Fibroblast of skin of left biceps (primary cell): ENCODE data around the gene LRRC47.

Experiments
- DNase-seq, 2 experiments: peaks; one replicate each; pipeline ENCODE4 v3.0.0-alpha.2; 2013; ENCODE audit warnings: low read depth in 2 of 2

Gene LRRC47

DNA sequence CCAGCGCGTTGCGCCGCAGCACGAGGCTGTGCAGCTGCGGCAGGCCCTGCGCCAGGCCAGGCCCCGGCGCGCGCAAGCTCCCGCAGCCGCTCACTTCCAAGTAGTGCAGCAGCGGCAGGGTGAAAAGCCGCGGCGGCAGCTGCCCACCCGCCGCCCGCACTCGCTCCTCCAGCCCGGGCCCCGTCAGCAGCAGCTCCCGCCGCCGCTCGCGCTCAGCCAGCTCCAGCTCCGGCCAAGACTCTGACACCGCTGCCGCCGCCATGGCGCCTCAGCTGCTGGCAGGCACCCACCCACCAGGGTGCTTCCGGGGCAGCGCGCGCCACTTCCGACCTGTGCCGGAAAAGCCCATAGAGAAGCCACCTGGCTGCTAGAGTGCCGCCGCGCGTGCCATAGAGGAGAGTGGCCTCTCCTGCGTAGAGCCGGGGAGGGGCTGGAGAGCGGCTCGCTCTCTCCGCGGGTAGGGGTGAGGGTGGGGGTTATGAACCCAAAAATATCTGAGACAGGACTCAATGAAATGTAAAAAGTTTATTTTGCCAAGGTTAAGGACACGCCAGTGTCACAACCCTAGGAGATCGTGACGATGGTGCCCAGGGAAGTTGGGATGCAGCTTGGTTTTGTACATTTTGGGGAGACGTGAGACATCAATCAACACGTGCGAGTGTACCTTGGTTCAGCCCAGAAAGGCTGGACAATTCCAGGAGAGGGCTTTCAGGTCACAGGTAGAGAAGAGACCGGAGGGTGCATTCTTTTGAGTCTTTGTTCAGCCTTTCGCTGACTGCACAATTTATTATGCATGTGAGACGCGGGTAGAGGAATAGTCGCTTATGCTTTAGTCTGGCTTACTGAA lies at the start of gene LRRC47:
TSS of gene LRRC47 (minus strand) at position 284 of the 847 bp plus-strand sequence. CDS start at position 262, 22 bp downstream.
- peak; percentile 65 to 70 for DNase-seq

DNA sequence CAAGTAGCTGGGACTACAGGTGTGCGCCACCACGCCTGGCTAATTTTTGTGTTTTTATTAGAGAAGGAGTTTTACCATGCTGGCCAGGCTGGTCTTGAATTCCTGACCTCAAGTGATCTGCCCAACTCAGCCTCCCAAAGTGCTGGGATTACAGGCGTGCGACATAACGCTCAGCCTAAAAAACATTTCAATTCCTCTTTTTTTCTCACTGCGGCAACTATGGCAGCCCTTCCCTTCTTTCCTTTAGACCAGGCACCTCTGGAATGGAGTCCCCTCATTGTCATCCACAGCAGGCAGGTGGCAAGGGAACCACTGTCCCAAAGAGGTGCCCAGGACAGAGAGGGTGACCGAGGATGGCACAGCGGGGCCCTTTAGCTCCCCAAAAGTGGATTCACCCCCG lies 46.6 kb upstream of the LRRC47 start:
- no peak for DNase-seq

DNA sequence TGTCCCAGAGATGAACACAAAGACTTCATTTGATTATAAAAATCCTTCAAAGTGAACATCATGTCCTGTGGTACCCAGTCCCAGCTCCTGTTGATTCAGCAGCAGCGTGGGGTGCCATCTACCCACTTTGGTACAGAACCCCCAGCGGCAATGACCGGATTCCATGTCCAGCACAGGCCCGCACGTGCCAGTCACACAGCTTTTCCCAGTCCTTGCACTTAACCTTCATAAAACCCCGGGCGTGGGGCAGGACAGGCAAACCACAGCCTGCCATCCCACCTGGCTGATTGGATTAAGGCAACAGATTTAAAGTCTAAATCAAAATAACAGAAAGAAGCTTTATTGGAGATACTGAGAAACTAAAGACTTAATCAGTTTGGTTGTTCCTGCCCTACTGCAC lies 45.2 kb upstream of the LRRC47 start:
- DNase-seq = no peak

- no peak for DNase-seq
These were observed 42.5 kb upstream of the LRRC47 start for GRCh38 chr1:3838788-3839187.

- DNase-seq = no peak
These were observed 41.4 kb upstream of the LRRC47 start for GRCh38 chr1:3837685-3838084.

- no peak for DNase-seq
These were observed 40.9 kb upstream of the LRRC47 start for GRCh38 chr1:3837200-3837599.

DNA sequence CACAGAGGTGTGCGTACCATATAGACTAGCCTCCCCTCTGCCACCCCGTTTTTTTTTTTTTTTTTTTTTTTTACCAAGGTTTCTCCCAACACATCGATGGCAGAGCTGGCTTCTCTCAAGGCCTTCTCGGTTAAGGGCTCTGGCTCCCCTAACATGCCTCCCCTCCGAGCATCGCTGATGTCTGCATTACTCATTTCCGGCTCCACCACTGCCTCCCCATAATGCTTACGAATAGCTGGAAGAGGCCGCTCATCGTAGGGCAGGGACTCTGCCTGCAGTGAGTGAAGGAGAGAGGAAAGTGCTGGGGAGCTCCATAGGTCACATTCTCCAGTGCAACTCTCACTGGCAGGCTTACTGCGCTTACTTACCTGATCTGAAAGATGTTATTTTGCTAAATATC lies 40.1 kb upstream of the LRRC47 start:
- no peak for DNase-seq

DNA sequence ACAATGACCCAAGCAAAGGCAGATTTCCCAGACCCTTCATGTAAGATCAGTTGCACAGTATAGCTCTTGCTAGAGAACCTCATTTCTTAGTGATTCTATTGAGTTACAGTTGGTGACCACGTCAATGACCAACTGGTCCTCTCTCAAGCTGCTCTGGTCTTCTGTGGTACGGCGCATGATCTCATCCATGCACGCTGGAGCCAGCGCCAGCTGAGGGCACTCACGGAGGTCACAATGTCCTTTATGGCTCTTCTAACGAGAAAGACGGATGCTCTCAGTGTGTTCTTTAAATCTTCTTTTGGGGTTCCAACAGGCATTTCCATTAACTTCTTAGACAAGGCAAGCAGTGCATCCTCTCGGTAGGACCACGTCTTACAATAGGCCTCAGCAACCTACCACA lies 38.4 kb upstream of the LRRC47 start:
- DNase-seq = no peak

- peak in 1 of 2 experiments; percentile 7 for DNase-seq
These were observed 35.4 kb upstream of the LRRC47 start for GRCh38 chr1:3831689-3832088.

DNA sequence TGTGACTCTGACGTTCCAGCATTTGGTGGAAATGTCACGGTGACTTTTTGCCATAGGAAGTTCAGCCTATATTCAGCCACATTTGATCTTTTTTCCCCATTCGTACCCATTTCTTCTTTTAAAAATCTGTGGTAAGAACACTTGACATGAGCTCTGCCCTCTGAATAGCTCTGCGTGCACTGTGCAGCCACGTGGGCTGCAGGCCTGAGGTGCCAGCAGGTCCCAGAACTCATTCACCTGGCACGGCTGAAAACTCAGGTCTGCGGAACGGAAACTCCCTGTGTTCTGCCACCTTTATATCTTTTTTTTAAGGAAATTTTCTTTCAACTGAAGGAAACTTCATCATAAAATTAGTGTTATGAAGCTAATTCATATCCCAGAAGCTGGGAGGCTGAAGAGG lies 32.1 kb upstream of the LRRC47 start:
- DNase-seq = no peak

GRCh38 chr1:3827813-3828307 lies 31.6 kb upstream of the LRRC47 start:
- no peak for DNase-seq

DNA sequence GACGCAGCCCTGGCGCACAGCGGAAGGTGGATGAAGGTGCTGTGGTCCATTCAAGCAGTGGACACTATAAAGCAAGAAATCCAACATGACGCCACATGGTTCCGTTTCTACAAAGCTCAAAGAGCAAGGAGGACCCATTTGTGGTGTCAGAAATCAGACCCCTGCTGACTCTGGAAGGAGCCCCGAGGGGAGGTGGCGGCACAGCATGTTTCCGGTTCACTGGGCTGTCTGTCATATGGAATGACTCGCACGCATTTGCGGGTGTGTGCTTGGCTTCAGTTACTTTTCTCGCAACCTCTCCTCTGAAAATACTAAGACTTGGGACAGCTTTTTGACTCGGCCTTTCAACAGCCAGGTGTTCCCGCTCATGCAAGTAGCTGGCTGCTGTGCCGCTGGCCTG lies 29.1 kb upstream of the LRRC47 start:
- no peak for DNase-seq

- no peak for DNase-seq
These were observed 28.4 kb upstream of the LRRC47 start for GRCh38 chr1:3824650-3825049.

- no peak for DNase-seq
These were observed 26.1 kb upstream of the LRRC47 start for GRCh38 chr1:3822421-3822820.

DNA sequence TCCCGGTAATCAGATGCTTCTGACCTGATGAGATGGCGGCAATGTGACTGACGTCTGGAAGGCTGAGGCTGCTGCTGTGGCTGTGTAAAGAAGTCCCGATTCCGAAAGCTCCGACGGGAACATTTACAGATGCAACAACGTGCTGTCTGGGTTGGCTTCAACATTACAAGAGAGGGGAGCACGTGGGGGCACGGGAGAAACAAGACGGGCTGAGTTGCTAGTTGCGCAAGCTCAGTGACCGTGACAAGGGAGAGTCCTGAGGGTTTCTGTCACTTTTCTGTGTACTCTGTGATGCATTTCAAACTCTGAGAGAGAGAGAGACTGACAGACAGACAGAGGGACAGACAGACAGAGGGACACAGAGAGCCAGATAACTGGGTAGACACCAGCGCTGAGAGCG lies 25.6 kb upstream of the LRRC47 start:
- DNase-seq = no peak

- DNase-seq = no peak
These were observed 25.1 kb upstream of the LRRC47 start for GRCh38 chr1:3821447-3821846.

- no peak for DNase-seq
These were observed 24.7 kb upstream of the LRRC47 start for GRCh38 chr1:3821004-3821403.

DNA sequence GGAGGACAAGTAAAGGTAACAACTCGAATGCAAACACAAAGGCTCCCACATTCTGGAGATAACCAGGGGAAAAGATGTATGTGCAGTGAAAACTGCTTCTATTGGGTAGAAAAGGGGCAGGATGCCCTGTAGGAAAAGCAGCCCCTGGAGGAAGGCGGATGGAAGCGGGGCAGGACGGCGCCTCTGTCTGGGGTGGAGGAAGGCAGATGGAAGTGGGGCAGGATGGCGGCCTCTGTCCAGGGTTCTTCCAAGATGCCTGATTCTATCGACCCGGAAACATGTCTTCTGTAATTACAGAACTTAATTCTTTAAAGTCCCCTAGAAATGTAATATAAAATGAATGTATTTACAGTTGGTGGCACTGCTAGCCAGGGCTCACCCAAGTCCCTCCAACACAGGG lies 24.0 kb upstream of the LRRC47 start:
- DNase-seq = no peak

GRCh38 chr1:3819771-3820200 lies 23.5 kb upstream of the LRRC47 start:
- no peak for DNase-seq

GRCh38 chr1:3817821-3818597 lies 21.7 kb upstream of the LRRC47 start:
- DNase-seq = no peak

DNA sequence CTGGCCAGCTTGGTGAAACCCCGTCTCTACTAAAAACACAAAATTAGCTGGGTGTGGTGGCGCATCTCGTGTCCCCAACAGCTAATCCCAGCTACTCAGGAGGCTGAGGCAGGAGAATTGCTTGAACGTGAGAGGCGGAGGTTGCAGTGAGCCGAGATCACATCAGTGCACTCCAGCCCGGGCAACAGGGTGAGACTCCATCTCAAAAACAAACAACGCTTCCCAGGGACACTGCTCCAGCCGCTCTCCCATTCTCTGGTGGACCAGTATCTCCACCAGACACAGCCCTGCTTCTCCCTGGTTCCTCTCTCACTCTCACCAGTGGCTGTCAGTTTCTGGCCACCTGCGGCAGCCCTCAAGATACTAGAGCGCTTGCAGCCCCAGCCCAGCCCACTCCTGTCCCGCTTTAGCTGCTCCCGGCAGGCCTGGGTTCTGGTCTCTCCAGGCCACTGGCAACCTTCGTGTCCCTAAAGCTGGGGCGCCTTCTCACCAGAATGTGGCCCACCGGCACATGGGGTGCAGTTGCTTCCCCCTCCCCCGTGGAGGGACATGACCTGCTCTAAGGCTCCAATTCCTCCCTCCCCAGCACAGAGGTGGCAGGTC lies 20.9 kb upstream of the LRRC47 start:
- DNase-seq = no peak

DNA sequence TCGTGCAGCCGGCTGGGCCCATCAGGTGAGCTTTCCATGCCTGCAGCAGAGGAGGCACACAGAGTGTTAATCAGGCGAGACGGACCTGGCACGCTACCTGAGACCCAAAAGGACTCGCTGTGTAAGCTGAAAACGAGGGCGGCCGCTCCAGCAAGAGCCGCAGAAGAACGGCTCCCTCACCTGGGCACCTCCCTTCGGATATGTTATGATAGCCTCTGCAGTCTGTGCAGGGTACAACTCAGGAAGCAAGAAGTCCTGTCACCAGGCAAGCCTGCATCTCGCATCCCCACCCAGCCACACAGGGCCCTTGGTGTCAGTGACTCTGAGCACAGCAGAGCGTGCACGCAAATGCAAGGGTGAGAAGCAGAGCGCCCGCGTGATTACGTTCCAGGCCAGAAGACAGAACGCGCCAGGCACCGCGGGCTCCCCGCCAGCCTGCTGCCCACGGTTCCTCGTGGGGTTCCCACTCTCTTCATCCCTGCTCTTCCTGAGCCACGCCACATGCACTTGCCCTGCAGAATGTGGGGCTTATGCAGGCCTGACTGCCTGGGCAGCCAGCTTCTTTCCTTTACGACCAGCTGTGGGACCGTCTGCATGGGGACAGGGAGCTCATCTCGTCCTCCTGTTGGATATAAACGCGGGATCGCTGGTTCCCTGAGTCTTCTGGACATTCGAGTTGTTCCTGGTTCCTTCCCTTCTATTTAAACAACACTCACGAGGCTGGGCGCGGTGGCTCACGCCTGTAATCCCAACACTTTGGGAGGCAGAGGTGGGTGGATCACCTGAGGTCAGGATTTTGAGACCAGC lies 20.2 kb upstream of the LRRC47 start:
- DNase-seq = no peak
